Measurements from ENCODE around the gene PROZ. TPM values are rescaled to one million over a fixed set of nuclear protein-coding genes. Genes with fewer than 3 reads are reported as not detected.

PROZ gene
- total RNA-seq, 2 experiments from 2014 or later = not detected

- Mint-ChIP-seq H3K27ac (no peak overlapping the region), H3K4me1 (ENCODE audit: low read depth) (peaks cover 45% of the 10 kb centered on the region), H3K4me3 (no peak overlapping the region), H3K27me3 (no peaks in the 10 kb centered on the region), H3K9me3 (no peaks in the 10 kb centered on the region), H3K36me3 (peaks cover 27% of the 10 kb centered on the region)
- CTCF ChIA-PET = no interaction called here
- no peak for DNase-seq
- POLR2A ChIA-PET = no interaction called here
- intact Hi-C loops (cut with micrococcal nuclease) = no loop called here
These were observed 43.4 kb downstream of the PROZ start for GRCh38 chr13:113201815-113202214.

- CTCF ChIA-PET = no interaction called here
- Mint-ChIP-seq H3K27me3 (no peaks in the 10 kb centered on the region), H3K4me1 (ENCODE audit: low read depth) (peaks cover 55% of the 10 kb centered on the region), H3K27ac (no peak overlapping the region), H3K36me3 (peaks cover 27% of the 10 kb centered on the region), H3K4me3 (no peak overlapping the region), H3K9me3 (no peaks in the 10 kb centered on the region)
- DNase-seq = no peak
- intact Hi-C loops (cut with micrococcal nuclease) = no loop called here
- POLR2A ChIA-PET = no interaction called here
These were observed 44.5 kb downstream of the PROZ start for GRCh38 chr13:113202912-113203311.

- H3K4me3 Mint-ChIP-seq = no peak overlapping the region
- peak overlapping the region; percentile 33 for H3K27ac Mint-ChIP-seq
- intact Hi-C loops (cut with micrococcal nuclease) = no loop called here
- H3K36me3 Mint-ChIP-seq = peaks cover 25% of the 10 kb centered on the region
- ChIA-PET CTCF (no interaction called here), POLR2A (no interaction called here)
- no peaks in the 10 kb centered on the region for H3K9me3 Mint-ChIP-seq
- peaks cover 55% of the 10 kb centered on the region for H3K4me1 Mint-ChIP-seq (ENCODE audit: low read depth)
- no peaks in the 10 kb centered on the region for H3K27me3 Mint-ChIP-seq
- DNase-seq = no peak
These were observed 45.3 kb downstream of the PROZ start for GRCh38 chr13:113203507-113204377.

GRCh38 chr13:113204378-113204734 lies 45.9 kb downstream of the PROZ start:
- DNase-seq = no peak
- intact Hi-C loops (cut with micrococcal nuclease) = no loop called here
- Mint-ChIP-seq H3K27me3 (no peaks in the 10 kb centered on the region), H3K9me3 (no peaks in the 10 kb centered on the region), H3K36me3 (peaks cover 25% of the 10 kb centered on the region), H3K4me3 (no peak overlapping the region), H3K4me1 (ENCODE audit: low read depth) (peaks cover 55% of the 10 kb centered on the region), H3K27ac (peak overlapping the region; percentile 45)
- ChIA-PET POLR2A (no interaction called here), CTCF (no interaction called here)

- Mint-ChIP-seq H3K27ac (peak overlapping the region; percentile 81), H3K4me1 (ENCODE audit: low read depth) (peaks cover 57% of the 10 kb centered on the region), H3K4me3 (peak overlapping the region; percentile 12), H3K9me3 (no peaks in the 10 kb centered on the region), H3K36me3 (peaks cover 19% of the 10 kb centered on the region), H3K27me3 (no peaks in the 10 kb centered on the region)
- POLR2A ChIA-PET = no interaction called here
- intact Hi-C loops (cut with micrococcal nuclease) = loop anchor here (5.0 kb wide), 4 partner anchors 263 to 862 kb away; partner anchors contain the start of genes DCUN1D2 and TFDP1
- DNase-seq = peak; percentile 32
- CTCF ChIA-PET = no interaction called here
These were observed 47.0 kb downstream of the PROZ start for GRCh38 chr13:113205428-113205931.

DNA sequence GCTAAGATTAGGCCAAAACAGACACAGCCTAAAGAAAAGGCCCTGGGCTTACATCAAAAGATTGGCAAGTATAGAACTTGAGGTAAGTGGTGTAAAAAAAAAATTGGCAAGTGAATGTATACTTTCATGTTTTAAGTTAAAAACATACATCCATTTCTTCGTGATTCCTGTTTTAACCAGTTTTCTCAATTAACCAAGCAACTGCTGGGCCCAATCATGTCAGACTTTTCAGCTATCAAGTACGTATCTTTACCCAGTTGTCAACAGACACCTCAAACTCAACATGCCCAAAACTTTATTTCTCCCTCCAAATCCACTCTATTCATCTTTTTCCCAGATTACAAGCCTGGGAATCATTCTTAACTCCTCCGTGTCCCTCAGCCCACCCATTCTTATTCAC lies 49.0 kb downstream of the PROZ start:
- intact Hi-C loops (cut with micrococcal nuclease) = loop anchor here (5.0 kb wide), 4 partner anchors 265 to 860 kb away; partner anchors contain the start of genes DCUN1D2 and TFDP1
- H3K36me3 Mint-ChIP-seq = peaks cover 31% of the 10 kb centered on the region
- H3K27me3 Mint-ChIP-seq = no peaks in the 10 kb centered on the region
- H3K4me3 Mint-ChIP-seq = peak overlapping the region; percentile 83
- CTCF ChIA-PET = no interaction called here
- H3K27ac Mint-ChIP-seq = peak overlapping the region; percentile 60
- DNase-seq = no peak
- POLR2A ChIA-PET = interaction anchor here (1.1 to 1.2 kb wide), 2 partner anchors 24 to 51 kb away, joined by 3 read pairs; no protein-coding TSS in a partner anchor
- H3K9me3 Mint-ChIP-seq = no peaks in the 10 kb centered on the region
- peaks cover 67% of the 10 kb centered on the region for H3K4me1 Mint-ChIP-seq (ENCODE audit: low read depth)

- no peak for DNase-seq
- peaks cover 31% of the 10 kb centered on the region for H3K36me3 Mint-ChIP-seq
- H3K9me3 Mint-ChIP-seq = no peaks in the 10 kb centered on the region
- intact Hi-C loops (cut with micrococcal nuclease) = loop anchor here (1.0 to 5.0 kb wide), 7 partner anchors 21 to 859 kb away; partner anchors contain the start of genes DCUN1D2, LAMP1 and TFDP1
- peak overlapping the region; percentile 83 for H3K4me3 Mint-ChIP-seq
- no peaks in the 10 kb centered on the region for H3K27me3 Mint-ChIP-seq
- H3K27ac Mint-ChIP-seq = peak overlapping the region; percentile 60
- POLR2A ChIA-PET = interaction anchor here (0.5 to 1.2 kb wide), 2 partner anchors 51 to 910 kb away, joined by 3 read pairs; no protein-coding TSS in a partner anchor
- CTCF ChIA-PET = interaction anchor here (1.9 kb wide), 1 partner anchor 22 kb away, joined by 5 read pairs; no protein-coding TSS in a partner anchor
- H3K4me1 Mint-ChIP-seq (ENCODE audit: low read depth) = peaks cover 63% of the 10 kb centered on the region
These were observed 49.5 kb downstream of the PROZ start for GRCh38 chr13:113207890-113208420.

DNA sequence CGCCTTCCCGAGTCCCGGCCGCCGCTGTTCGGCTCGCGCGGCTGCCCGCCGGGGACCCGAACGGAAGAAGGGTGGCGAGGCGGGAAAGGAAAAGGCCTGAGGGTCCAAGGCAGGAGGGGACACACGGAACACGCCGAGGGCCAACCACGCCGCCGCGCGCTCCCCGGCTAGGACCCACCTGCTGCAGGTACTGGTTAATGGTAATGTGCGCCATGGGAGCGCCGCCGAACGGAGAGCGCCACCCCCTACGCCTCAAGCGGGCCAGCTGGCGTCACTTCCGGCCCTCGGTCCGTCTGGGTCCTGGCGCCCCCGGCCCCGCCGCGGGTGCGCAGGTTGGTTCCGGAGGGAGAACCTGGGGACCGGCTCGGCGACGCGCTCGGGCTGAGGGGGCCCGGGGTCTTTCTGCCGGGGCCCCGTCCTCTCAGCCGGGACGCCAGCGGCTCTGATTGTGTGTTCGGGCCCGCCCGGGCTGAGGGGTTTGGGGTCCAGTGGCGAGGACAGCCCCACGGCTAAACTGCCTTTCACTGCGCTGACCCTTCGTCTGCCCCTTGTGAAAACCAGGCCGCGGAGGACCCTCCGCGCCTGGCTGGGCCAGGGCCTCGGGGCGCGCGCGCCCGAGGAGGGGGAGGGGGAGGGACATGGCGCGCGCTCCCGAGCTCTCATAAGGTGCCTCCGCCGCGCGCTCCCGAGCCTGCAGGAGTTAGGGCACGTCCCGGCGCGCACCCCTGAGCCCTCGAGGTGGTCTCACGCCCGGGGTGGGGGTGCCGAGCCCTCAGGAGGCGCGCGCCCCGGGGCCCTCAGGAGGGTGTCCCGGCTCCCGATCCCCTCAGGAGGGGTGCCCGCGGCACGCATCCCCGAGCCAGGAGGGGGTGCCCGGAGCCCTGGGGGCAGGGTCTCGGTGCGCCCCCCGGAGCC lies 50.2 kb downstream of the PROZ start, which contains the start of gene PCID2:
TSS of gene PCID2 (minus strand) at position 249 of the 915 bp plus-strand sequence. CDS start at position 214, 35 bp downstream.
- peak; percentile 92 for DNase-seq
- Mint-ChIP-seq H3K4me1 (ENCODE audit: low read depth) (peaks cover 56% of the 10 kb centered on the region), H3K4me3 (peak within 1 kb of the TSS; percentile 83), H3K27ac (peak within 1 kb of the TSS; percentile 60), H3K9me3 (no peaks in the 10 kb centered on the region), H3K36me3 (peaks cover 31% of the 10 kb centered on the region), H3K27me3 (no peaks in the 10 kb centered on the region)
- ChIA-PET CTCF (interaction anchor here (1.9 kb wide), 1 partner anchor 23 kb away, joined by 5 read pairs; no protein-coding TSS in a partner anchor), POLR2A (interaction anchor here (0.5 to 1.7 kb wide), 5 partner anchors 10 to 909 kb away, joined by 3 to 5 read pairs (median 3); no protein-coding TSS in a partner anchor)
- intact Hi-C loops (cut with micrococcal nuclease) = loop anchor here (1.0 to 5.0 kb wide), 7 partner anchors 22 to 859 kb away; partner anchors contain the start of genes DCUN1D2, LAMP1 and TFDP1

DNA sequence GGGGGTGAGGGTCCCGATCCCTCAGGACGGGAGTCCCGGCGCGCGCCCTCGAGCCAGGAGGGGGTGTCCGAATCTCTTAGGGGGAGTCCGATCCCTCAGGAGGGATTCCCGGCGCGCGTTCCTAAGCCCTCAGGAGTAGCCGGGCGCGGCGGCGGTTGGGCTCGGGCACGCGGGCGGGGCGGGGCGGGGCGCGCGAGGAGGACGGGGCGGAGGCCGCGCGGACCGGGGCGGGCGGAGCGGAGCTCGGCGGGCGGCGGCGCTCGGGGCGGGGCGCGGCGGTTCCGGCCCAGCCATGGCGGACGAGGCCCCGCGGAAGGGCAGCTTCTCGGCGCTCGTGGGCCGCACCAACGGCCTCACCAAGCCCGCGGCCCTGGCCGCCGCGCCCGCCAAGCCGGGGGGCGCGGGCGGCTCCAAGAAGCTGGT lies 50.9 kb downstream of the PROZ start, which contains the start of gene CUL4A:
TSS of gene CUL4A (plus strand) at position 278 of the 423 bp plus-strand sequence. CDS start at position 293, 15 bp downstream.
- DNase-seq = peak; percentile 83
- H3K27ac Mint-ChIP-seq = peak within 1 kb of the TSS; percentile 81
- intact Hi-C loops (cut with micrococcal nuclease) = loop anchor here (2.0 to 5.0 kb wide), 6 partner anchors 23 to 858 kb away; partner anchors contain the start of genes DCUN1D2 and TFDP1
- no peaks in the 10 kb centered on the region for H3K27me3 Mint-ChIP-seq
- H3K4me3 Mint-ChIP-seq = peak within 1 kb of the TSS; percentile 83
- CTCF ChIA-PET = interaction anchor here (1.9 kb wide), 1 partner anchor 24 kb away, joined by 5 read pairs; no protein-coding TSS in a partner anchor
- peaks cover 50% of the 10 kb centered on the region for H3K4me1 Mint-ChIP-seq (ENCODE audit: low read depth)
- no peaks in the 10 kb centered on the region for H3K9me3 Mint-ChIP-seq
- peaks cover 31% of the 10 kb centered on the region for H3K36me3 Mint-ChIP-seq
- POLR2A ChIA-PET = interaction anchor here (0.6 to 1.7 kb wide), 6 partner anchors 9 to 890 kb away, joined by 3 to 5 read pairs (median 3); no protein-coding TSS in a partner anchor

- DNase-seq = peak; percentile 77
- intact Hi-C loops (cut with micrococcal nuclease) = loop anchor here (2.0 to 5.0 kb wide), 6 partner anchors 23 to 857 kb away; partner anchors contain the start of genes DCUN1D2 and TFDP1
- no peaks in the 10 kb centered on the region for H3K9me3 Mint-ChIP-seq
- peaks cover 46% of the 10 kb centered on the region for H3K4me1 Mint-ChIP-seq (ENCODE audit: low read depth)
- no peaks in the 10 kb centered on the region for H3K27me3 Mint-ChIP-seq
- H3K36me3 Mint-ChIP-seq = peaks cover 30% of the 10 kb centered on the region
- POLR2A ChIA-PET = interaction anchor here (0.6 to 1.7 kb wide), 5 partner anchors 9 to 889 kb away, joined by 3 to 5 read pairs (median 3); no protein-coding TSS in a partner anchor
- H3K4me3 Mint-ChIP-seq = peak overlapping the region; percentile 82
- CTCF ChIA-PET = interaction anchor here (0.7 to 1.9 kb wide), 3 partner anchors 24 to 267 kb away, joined by 3 to 5 read pairs (median 4); no protein-coding TSS in a partner anchor
- peak overlapping the region; percentile 81 for H3K27ac Mint-ChIP-seq
These were observed 51.4 kb downstream of the PROZ start for GRCh38 chr13:113209759-113210421.
